ENCODE measurements around the gene DUSP8.

DUSP8 gene

GRCh38 chr11:1518301-1518700, 53.8 kb downstream of the DUSP8 start:
- Histone ChIP-seq H3F3A (ENCODE audit: insufficient read depth) (peaks cover 37% of the 10 kb centered on the region), H3K9me2 (replicated peaks; ENCODE audit: insufficient read depth, low read length) (no peaks in the 10 kb centered on the region), H3K4me2 (ENCODE audit: low read depth, low read length, poor library complexity, severe bottlenecking) (no peak overlapping the region), H3K27ac (ENCODE audit: low read depth, low read length) (no peak overlapping the region), H3K79me2 (ENCODE audit: insufficient read depth, low read length) (peaks cover 45% of the 10 kb centered on the region; the same call in 1 of the 2 replicates), H2AFZ (ENCODE audit: low read depth, low read length, severe bottlenecking) (no peak overlapping the region), H3K4me3 (ENCODE audit: insufficient read depth, low read length, poor library complexity, severe bottlenecking) (no peak overlapping the region), H3K27me3 (ENCODE audit: low read length) (no peaks in the 10 kb centered on the region), H3K9me3 (ENCODE audit: insufficient read depth, low read length) (no peaks in the 10 kb centered on the region), H3K36me3 (ENCODE audit: low read length) (no peaks in the 10 kb centered on the region), H4K20me1 (ENCODE audit: low read depth, low read length) (peaks cover 2% of the 10 kb centered on the region; the same call in 1 of the 2 replicates), H3K9ac (ENCODE audit: low read length) (no peak overlapping the region)
- TF ChIP-seq EZH2phosphoT487 (conservative IDR thresholded peaks at IDR 0.05; ENCODE audit: low read length), result no peak
- TF ChIP-seq CTCF (IDR thresholded peaks at IDR 0.05; ENCODE audit: insufficient read depth, low read length, poor library complexity, severe bottlenecking), result no peak

GRCh38 chr11:1517117-1518005, 54.7 kb downstream of the DUSP8 start:
- H3K9me2 ChIP-seq (replicated peaks; ENCODE audit: insufficient read depth, low read length), result no peaks in the 10 kb centered on the region
- H3K4me3 ChIP-seq (ENCODE audit: insufficient read depth, low read length, poor library complexity, severe bottlenecking), result no peak overlapping the region
- H3K9me3 ChIP-seq (ENCODE audit: insufficient read depth, low read length), result no peaks in the 10 kb centered on the region
- no peaks in the 10 kb centered on the region for H3K36me3 ChIP-seq (ENCODE audit: low read length)
- H2AFZ ChIP-seq (ENCODE audit: low read depth, low read length, severe bottlenecking), result no peak overlapping the region
- TF ChIP-seq EZH2phosphoT487 (conservative IDR thresholded peaks at IDR 0.05; ENCODE audit: low read length), result no peak
- no peak for TF ChIP-seq CTCF (IDR thresholded peaks at IDR 0.05; ENCODE audit: insufficient read depth, low read length, poor library complexity, severe bottlenecking)
- H3F3A ChIP-seq (ENCODE audit: insufficient read depth), result peaks cover 32% of the 10 kb centered on the region
- H3K4me2 ChIP-seq (ENCODE audit: low read depth, low read length, poor library complexity, severe bottlenecking), result no peak overlapping the region
- no peaks in the 10 kb centered on the region for H3K27me3 ChIP-seq (ENCODE audit: low read length)
- peaks cover 6% of the 10 kb centered on the region; the same call in 1 of the 2 replicates for H4K20me1 ChIP-seq (ENCODE audit: low read depth, low read length)
- H3K79me2 ChIP-seq (ENCODE audit: insufficient read depth, low read length), result peaks cover 35% of the 10 kb centered on the region; the same call in 1 of the 2 replicates
- no peak overlapping the region for H3K27ac ChIP-seq (ENCODE audit: low read depth, low read length)
- no peak overlapping the region for H3K9ac ChIP-seq (ENCODE audit: low read length)

GRCh38 chr11:1516273-1517067, 55.6 kb downstream of the DUSP8 start:
- H3K9ac ChIP-seq (ENCODE audit: low read length), result no peak overlapping the region
- no peak overlapping the region for H3K4me2 ChIP-seq (ENCODE audit: low read depth, low read length, poor library complexity, severe bottlenecking)
- H3F3A ChIP-seq (ENCODE audit: insufficient read depth), result peaks cover 27% of the 10 kb centered on the region
- no peaks in the 10 kb centered on the region for H3K9me2 ChIP-seq (replicated peaks; ENCODE audit: insufficient read depth, low read length)
- peaks cover 6% of the 10 kb centered on the region; the same call in 1 of the 2 replicates for H4K20me1 ChIP-seq (ENCODE audit: low read depth, low read length)
- H3K79me2 ChIP-seq (ENCODE audit: insufficient read depth, low read length), result peaks cover 33% of the 10 kb centered on the region; the same call in 1 of the 2 replicates
- TF ChIP-seq EZH2phosphoT487 (conservative IDR thresholded peaks at IDR 0.05; ENCODE audit: low read length), result no peak
- TF ChIP-seq CTCF (IDR thresholded peaks at IDR 0.05; ENCODE audit: insufficient read depth, low read length, poor library complexity, severe bottlenecking), result no peak
- no peak overlapping the region for H3K4me3 ChIP-seq (ENCODE audit: insufficient read depth, low read length, poor library complexity, severe bottlenecking)
- H3K36me3 ChIP-seq (ENCODE audit: low read length), result no peaks in the 10 kb centered on the region
- no peak overlapping the region for H2AFZ ChIP-seq (ENCODE audit: low read depth, low read length, severe bottlenecking)
- no peak overlapping the region for H3K27ac ChIP-seq (ENCODE audit: low read depth, low read length)
- no peaks in the 10 kb centered on the region for H3K9me3 ChIP-seq (ENCODE audit: insufficient read depth, low read length)
- H3K27me3 ChIP-seq (ENCODE audit: low read length), result no peaks in the 10 kb centered on the region

Measured in SU-DHL-6 (cell line).